Measurements from ENCODE around the gene TNFAIP8L3.

TNFAIP8L3 gene

GRCh38 chr15:51097553-51098330 lies 3.0 kb upstream of the TNFAIP8L3 start:
- no peak for TF ChIP-seq CTCF (IDR thresholded peaks at IDR 0.05; ENCODE audit: low read length, missing control alignments)
- H3K4me3 ChIP-seq (replicated peaks; ENCODE audit: low read depth, low read length): peak overlapping the region; percentile 6
- DNase-seq (ENCODE audit: low read depth): peak; percentile 80

- TF ChIP-seq CTCF (IDR thresholded peaks at IDR 0.05; ENCODE audit: low read length, missing control alignments): no peak
- no peak for DNase-seq (ENCODE audit: low read depth)
These were observed 2.3 kb upstream of the TNFAIP8L3 start for GRCh38 chr15:51096976-51097375.

GRCh38 chr15:51095681-51096331 lies 1.1 kb upstream of the TNFAIP8L3 start:
- peak overlapping the region; percentile 74 for H3K4me3 ChIP-seq (replicated peaks; ENCODE audit: low read depth, low read length)

More at GRCh38 chr15:51096976-51097375, 2.3 kb upstream of the TNFAIP8L3 start:
- H3K4me3 ChIP-seq (replicated peaks; ENCODE audit: low read depth, low read length): peak overlapping the region; percentile 6

DNA sequence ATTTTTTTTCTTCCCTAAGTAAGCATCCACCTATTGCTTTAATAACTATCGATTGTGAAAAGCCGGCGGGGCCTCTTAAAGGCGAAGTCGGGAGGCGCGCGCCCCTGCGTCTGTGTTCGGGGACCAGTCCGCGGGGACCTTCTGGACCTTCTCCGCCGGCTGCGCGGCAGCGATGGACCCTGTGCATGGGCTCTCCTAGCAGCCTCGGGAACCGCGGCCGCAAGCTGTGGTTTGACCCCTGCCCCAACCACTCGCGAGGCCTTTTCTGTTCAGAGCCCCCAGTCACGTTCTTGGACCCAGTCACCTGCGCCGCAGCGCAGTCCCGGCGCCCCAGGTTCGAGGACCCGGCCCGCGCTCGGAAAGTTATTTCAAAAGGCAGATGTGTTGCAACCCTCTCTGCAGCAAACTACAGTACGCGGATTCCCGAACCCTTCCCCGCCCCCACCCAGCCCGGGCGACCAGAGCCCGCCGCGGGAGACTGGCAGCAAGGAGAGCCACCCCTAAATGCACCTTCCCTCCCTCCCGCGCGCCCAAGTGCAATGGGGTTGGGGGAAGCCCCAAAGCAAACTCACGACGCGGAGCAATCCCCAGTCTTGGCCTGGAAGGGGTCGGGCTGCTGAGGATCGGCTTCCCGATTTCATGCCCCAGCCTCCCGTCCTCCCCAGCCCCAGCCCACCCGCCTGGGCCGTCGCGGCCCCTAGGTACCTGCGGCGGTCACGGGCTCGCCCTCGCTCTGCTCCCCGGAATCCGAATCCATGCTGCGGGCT lies 684 bp downstream of the TNFAIP8L3 start:
- DNase-seq (ENCODE audit: low read depth): peak; percentile 66
- H3K4me3 ChIP-seq (replicated peaks; ENCODE audit: low read depth, low read length): peak overlapping the region; percentile 78
- no peak for TF ChIP-seq CTCF (IDR thresholded peaks at IDR 0.05; ENCODE audit: low read length, missing control alignments)

More at GRCh38 chr15:51095681-51096331, 1.1 kb upstream of the TNFAIP8L3 start:
- no peak for DNase-seq (ENCODE audit: low read depth)
- no peak for TF ChIP-seq CTCF (IDR thresholded peaks at IDR 0.05; ENCODE audit: low read length, missing control alignments)

GRCh38 chr15:51093488-51093838 lies 1.2 kb downstream of the TNFAIP8L3 start:
- DNase-seq (ENCODE audit: low read depth): no peak
- H3K4me3 ChIP-seq (replicated peaks; ENCODE audit: low read depth, low read length): peak overlapping the region; percentile 78
- TF ChIP-seq CTCF (IDR thresholded peaks at IDR 0.05; ENCODE audit: low read length, missing control alignments): no peak

- DNase-seq (ENCODE audit: low read depth): no peak
- peak overlapping the region; percentile 78 for H3K4me3 ChIP-seq (replicated peaks; ENCODE audit: low read depth, low read length)
- TF ChIP-seq CTCF (IDR thresholded peaks at IDR 0.05; ENCODE audit: low read length, missing control alignments): no peak
These were observed 2.1 kb downstream of the TNFAIP8L3 start for GRCh38 chr15:51092480-51093040.

All from fibroblast of pulmonary artery (primary cell).